ENCODE measurements around the gene STX1A. TPM values are rescaled to one million over a fixed set of nuclear protein-coding genes. Genes with fewer than 3 reads are reported as not detected.

The STX1A gene
- total and polyA plus RNA-seq, 2 of the 8 experiments (the other 6 are each of a cell fraction or from before 2014, with no cell fraction given), result 13.5 to 17.5 TPM

DNA sequence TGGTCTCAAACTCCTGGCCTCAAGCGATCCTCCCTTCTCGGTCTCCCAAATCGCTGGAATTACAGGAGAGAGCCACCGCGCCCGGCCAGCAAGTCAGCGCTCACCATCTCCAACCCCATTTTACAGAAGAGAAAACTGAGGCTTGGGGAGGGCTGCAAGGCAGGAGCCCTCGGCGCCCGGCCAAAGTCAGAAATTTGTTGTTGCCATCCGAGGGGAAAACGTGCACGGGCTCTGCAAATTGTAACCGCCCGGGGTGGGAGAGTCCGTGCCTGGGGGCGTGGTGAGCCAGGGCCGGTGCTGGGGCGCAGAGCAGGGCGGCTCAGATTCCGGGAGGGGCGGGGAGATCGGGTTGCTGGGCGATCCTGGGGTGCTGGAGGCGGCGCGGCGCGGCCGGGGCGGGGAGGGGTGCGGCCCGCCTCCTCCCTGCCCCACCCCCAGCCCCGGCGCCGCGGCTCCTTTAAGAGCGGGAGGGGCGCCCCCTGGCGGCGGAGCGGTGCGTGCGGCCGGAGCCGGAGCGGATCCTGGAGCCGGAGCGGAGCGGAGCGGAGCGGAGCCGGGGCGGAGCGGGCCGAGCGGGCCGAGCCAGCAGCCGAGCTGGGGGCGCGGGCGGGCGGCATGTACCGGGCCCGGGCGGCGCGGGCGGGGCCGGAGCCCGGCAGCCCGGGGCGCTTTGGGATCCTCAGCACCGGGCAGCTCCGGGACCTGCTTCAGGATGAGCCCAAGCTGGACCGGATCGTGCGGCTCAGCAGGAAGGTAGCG is 51.9 kb downstream of the STX1A start, which contains the start of gene VPS37D (continued):
- TF ChIP-seq ZNF274 (IDR thresholded peaks at IDR 0.05; ENCODE audit: borderline replicate concordance, extremely low read depth, low read length) (no peak), RBBP5 (IDR thresholded peaks at IDR 0.05; ENCODE audit: borderline replicate concordance, low read depth, low read length) (no peak), NRF1 (IDR thresholded peaks at IDR 0.05; ENCODE audit: low read depth, low read length) (no peak), BACH1 (IDR thresholded peaks at IDR 0.05; ENCODE audit: low read length) (no peak), POU5F1 (IDR thresholded peaks at IDR 0.05; ENCODE audit: low read depth, low read length) (no peak), SP4 (IDR thresholded peaks at IDR 0.05; ENCODE audit: low read length) (no peak), CEBPB (IDR thresholded peaks at IDR 0.05; ENCODE audit: low read depth, low read length) (no peak), PHF8 (conservative IDR thresholded peaks at IDR 0.05; ENCODE audit: low read depth, low read length) (no peak), RNF2 (IDR thresholded peaks at IDR 0.05; ENCODE audit: borderline replicate concordance, low read depth, low read length, missing control alignments, poor library complexity, severe bottlenecking) (no peak), POLR2AphosphoS5 (IDR thresholded peaks at IDR 0.05; ENCODE audit: low read depth, low read length) (no peak), HDAC6 (IDR thresholded peaks at IDR 0.05; ENCODE audit: low read depth, low read length) (no peak), SRF (IDR thresholded peaks at IDR 0.05; ENCODE audit: low read depth, low read length) (no peak), KDM5A (IDR thresholded peaks at IDR 0.05; ENCODE audit: low read length) (no peak), FOSL1 (IDR thresholded peaks at IDR 0.05; ENCODE audit: insufficient read depth, low read depth, low read length) (no peak), RAD21 (IDR thresholded peaks at IDR 0.05 in 1 of 2, conservative IDR thresholded peaks at IDR 0.05 in 1 of 2; ENCODE audit: low read depth in 2 of 2, low read length in 2 of 2) (peak; percentile 56 to 81), KDM1A (IDR thresholded peaks at IDR 0.05; ENCODE audit: borderline replicate concordance, low read length) (peak; percentile 100), BRCA1 (IDR thresholded peaks at IDR 0.05; ENCODE audit: low read depth, low read length) (no peak), GABPA (IDR thresholded peaks at IDR 0.05; ENCODE audit: borderline replicate concordance, insufficient read depth, low read length) (no peak)
- TF ChIP-seq, protein P1, sequence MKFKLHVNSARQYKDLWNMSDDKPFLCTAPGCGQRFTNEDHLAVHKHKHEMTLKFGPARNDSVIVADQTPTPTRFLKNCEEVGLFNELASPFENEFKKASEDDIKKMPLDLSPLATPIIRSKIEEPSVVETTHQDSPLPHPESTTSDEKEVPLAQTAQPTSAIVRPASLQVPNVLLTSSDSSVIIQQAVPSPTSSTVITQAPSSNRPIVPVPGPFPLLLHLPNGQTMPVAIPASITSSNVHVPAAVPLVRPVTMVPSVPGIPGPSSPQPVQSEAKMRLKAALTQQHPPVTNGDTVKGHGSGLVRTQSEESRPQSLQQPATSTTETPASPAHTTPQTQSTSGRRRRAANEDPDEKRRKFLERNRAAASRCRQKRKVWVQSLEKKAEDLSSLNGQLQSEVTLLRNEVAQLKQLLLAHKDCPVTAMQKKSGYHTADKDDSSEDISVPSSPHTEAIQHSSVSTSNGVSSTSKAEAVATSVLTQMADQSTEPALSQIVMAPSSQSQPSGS (IDR thresholded peaks at IDR 0.05; ENCODE audit: low read length), result no peak
- TF ChIP-seq, protein P2, sequence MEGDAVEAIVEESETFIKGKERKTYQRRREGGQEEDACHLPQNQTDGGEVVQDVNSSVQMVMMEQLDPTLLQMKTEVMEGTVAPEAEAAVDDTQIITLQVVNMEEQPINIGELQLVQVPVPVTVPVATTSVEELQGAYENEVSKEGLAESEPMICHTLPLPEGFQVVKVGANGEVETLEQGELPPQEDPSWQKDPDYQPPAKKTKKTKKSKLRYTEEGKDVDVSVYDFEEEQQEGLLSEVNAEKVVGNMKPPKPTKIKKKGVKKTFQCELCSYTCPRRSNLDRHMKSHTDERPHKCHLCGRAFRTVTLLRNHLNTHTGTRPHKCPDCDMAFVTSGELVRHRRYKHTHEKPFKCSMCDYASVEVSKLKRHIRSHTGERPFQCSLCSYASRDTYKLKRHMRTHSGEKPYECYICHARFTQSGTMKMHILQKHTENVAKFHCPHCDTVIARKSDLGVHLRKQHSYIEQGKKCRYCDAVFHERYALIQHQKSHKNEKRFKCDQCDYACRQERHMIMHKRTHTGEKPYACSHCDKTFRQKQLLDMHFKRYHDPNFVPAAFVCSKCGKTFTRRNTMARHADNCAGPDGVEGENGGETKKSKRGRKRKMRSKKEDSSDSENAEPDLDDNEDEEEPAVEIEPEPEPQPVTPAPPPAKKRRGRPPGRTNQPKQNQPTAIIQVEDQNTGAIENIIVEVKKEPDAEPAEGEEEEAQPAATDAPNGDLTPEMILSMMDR (IDR thresholded peaks at IDR 0.05; ENCODE audit: control extremely low read depth in 1 of 3, insufficient read depth in 1 of 3, low read depth in 1 of 3, low read length in 3 of 3), result peak; percentile 73 to 93 (median 79)

All from H1 (cell line).